Trophoblast cell (in vitro differentiated cells and primary cell): ENCODE data around the gene RAB31.

ENCODE experiments used
- DNase-seq, 2 donors: peaks; one replicate each; pipeline ENCODE4 v3.0.0-alpha.2; 2016
- H2AFZ ChIP-seq: 2 replicates; pipeline ENCODE4 v1.6.1; 2013; ENCODE audit warnings: low read length, moderate library complexity, mild to moderate bottlenecking; ENCODE audit not compliant: insufficient read depth, poor library complexity
- H2AK5ac ChIP-seq: 2 replicates; pipeline ENCODE4 v1.6.1; 2013; ENCODE audit warnings: mild to moderate bottlenecking, low read length
- H2BK120ac ChIP-seq: 2 replicates; pipeline ENCODE4 v1.6.1; 2013; ENCODE audit warnings: low read length, mild to moderate bottlenecking, moderate library complexity; ENCODE audit not compliant: insufficient read depth, poor library complexity
- H2BK12ac ChIP-seq: 2 replicates; pipeline ENCODE4 v1.6.1; 2013; ENCODE audit warnings: mild to moderate bottlenecking, low read length, moderate library complexity
- H2BK5ac ChIP-seq: 2 replicates; pipeline ENCODE4 v1.6.1; 2013; ENCODE audit warnings: low read length, low read depth, moderate library complexity, mild to moderate bottlenecking; ENCODE audit not compliant: poor library complexity
- H3K14ac ChIP-seq: 2 replicates; pipeline ENCODE4 v1.6.1; 2013; ENCODE audit warnings: mild to moderate bottlenecking, low read length
- H3K18ac ChIP-seq: 2 replicates; pipeline ENCODE4 v1.6.1; 2013; ENCODE audit warnings: mild to moderate bottlenecking, low read length
- H3K23ac ChIP-seq: 2 replicates; pipeline ENCODE4 v1.6.1; 2013; ENCODE audit warnings: low read length
- H3K27ac ChIP-seq: 2 replicates; pipeline ENCODE4 v1.5.1; 2013; ENCODE audit warnings: low read depth, mild to moderate bottlenecking, inconsistent platforms, low read length, moderate library complexity
- H3K27me3 ChIP-seq: 2 replicates; pipeline ENCODE4 v1.6.1; 2013; ENCODE audit warnings: inconsistent platforms, mild to moderate bottlenecking, low read length, moderate library complexity; ENCODE audit not compliant: insufficient read depth
- H3K36me3 ChIP-seq, 2 experiments: 1 replicate in 1 of 2; 2 replicates in 1 of 2; pipeline ENCODE4 v1.6.1; 2013; ENCODE audit warnings: low read length in 2 of 2, mild to moderate bottlenecking in 2 of 2, moderate library complexity in 1 of 2; ENCODE audit not compliant: insufficient read depth in 2 of 2, control insufficient read depth in 1 of 2
- H3K4ac ChIP-seq: 2 replicates; pipeline ENCODE4 v1.6.1; 2013; ENCODE audit warnings: low read depth, mild to moderate bottlenecking, low read length, moderate library complexity
- H3K4me1 ChIP-seq, 2 experiments: 1 replicate in 1 of 2; 2 replicates in 1 of 2; pipeline ENCODE4 v1.6.1; 2013; ENCODE audit warnings: low read length in 2 of 2, mild to moderate bottlenecking in 2 of 2, moderate library complexity in 1 of 2; ENCODE audit not compliant: insufficient read depth in 2 of 2, control insufficient read depth in 1 of 2
- H3K4me2 ChIP-seq: 2 replicates; pipeline ENCODE4 v1.6.1; 2013; ENCODE audit warnings: inconsistent platforms, mild to moderate bottlenecking, low read length, moderate library complexity
- H3K4me3 ChIP-seq: 2 replicates; pipeline ENCODE4 v1.5.1; 2013; ENCODE audit warnings: mild to moderate bottlenecking, low read depth, low read length, inconsistent platforms
- H3K79me1 ChIP-seq: one replicate; pipeline ENCODE4 v1.6.1; 2013; ENCODE audit warnings: low read length
- H3K79me2 ChIP-seq: 2 replicates; pipeline ENCODE4 v1.6.1; 2013; ENCODE audit warnings: low read length, mild to moderate bottlenecking; ENCODE audit not compliant: control insufficient read depth, insufficient read depth, poor library complexity
- H3K9ac ChIP-seq: 2 replicates; pipeline ENCODE4 v1.6.1; 2013; ENCODE audit warnings: mild to moderate bottlenecking, low read length
- H3K9me3 ChIP-seq: 2 replicates; pipeline ENCODE4 v1.6.1; 2013; ENCODE audit warnings: low read depth, mild to moderate bottlenecking, control low read depth, inconsistent platforms, low read length; ENCODE audit not compliant: insufficient read depth
- H4K12ac ChIP-seq: 2 replicates; pipeline ENCODE4 v1.6.1; 2013; ENCODE audit warnings: low read depth, mild to moderate bottlenecking, low read length, moderate library complexity
- H4K8ac ChIP-seq: 2 replicates; pipeline ENCODE4 v1.6.1; 2013; ENCODE audit warnings: low read depth, mild to moderate bottlenecking, low read length, moderate library complexity
- H4K91ac ChIP-seq: one replicate; pipeline ENCODE4 v1.6.1; 2013; ENCODE audit warnings: low read depth, mild to moderate bottlenecking, low read length, moderate library complexity
- WGBS: extraction: QIAGEN DNeasy Blood & Tissue Kit; methylation state at CpG from one replicate; pipeline ENCODE4 v1.1.7; 2013; ENCODE audit warnings: missing lambda C conversion rate; ENCODE audit not compliant: insufficient read length, insufficient coverage; ENCODE audit errors: extremely low coverage; 5-methylcytosine and 5-hydroxymethylcytosine counted together

Gene RAB31

DNA sequence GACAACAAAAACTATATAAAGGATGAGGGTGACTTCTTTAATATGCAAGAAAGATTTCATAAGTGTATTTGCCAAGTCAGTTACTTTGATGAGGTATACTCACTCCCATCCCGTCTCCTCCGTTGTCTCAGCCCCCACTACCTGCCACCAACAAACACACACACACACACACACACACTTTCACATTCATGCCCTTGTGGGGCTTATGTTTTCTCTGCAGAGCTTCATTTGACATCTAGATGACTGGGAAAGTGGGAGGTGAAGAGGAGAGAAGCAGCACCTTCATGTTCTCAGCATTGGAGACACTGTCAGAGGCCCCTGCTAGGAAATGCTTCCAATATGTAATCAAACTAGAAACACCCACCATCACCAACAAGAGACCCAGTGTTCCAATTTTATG, 155.2 kb downstream of the RAB31 start:
- no peak overlapping the region for H3K14ac ChIP-seq
- H2BK12ac ChIP-seq = no peak overlapping the region
- peaks cover 2% of the 10 kb centered on the region for H3K79me1 ChIP-seq
- H3K18ac ChIP-seq = no peak overlapping the region
- H3K9ac ChIP-seq = no peak overlapping the region
- no peak overlapping the region for H4K12ac ChIP-seq
- H2BK5ac ChIP-seq = no peak overlapping the region
- peaks cover 12 to 39% of the 10 kb centered on the region in 2 experiments for H3K36me3 ChIP-seq
- H3K27me3 ChIP-seq = no peaks in the 10 kb centered on the region
- H2BK120ac ChIP-seq = no peak overlapping the region
- no peak overlapping the region for H3K4me3 ChIP-seq
- H4K8ac ChIP-seq = no peak overlapping the region
- H3K23ac ChIP-seq = no peak overlapping the region
- WGBS = no CpG with 5 or more reads among the region's 2 CpGs
- H4K91ac ChIP-seq = no peak overlapping the region
- no peak for DNase-seq
- no peak overlapping the region for H2AK5ac ChIP-seq
- no peak overlapping the region for H3K4me2 ChIP-seq
- H3K4me1 ChIP-seq = peaks cover 0 to 10% of the 10 kb centered on the region in 2 experiments
- H3K4ac ChIP-seq = no peak overlapping the region
- no peaks in the 10 kb centered on the region for H3K79me2 ChIP-seq
- H3K9me3 ChIP-seq = peaks cover 13% of the 10 kb centered on the region
- H3K27ac ChIP-seq = no peak overlapping the region
- H2AFZ ChIP-seq = no peak overlapping the region

DNA sequence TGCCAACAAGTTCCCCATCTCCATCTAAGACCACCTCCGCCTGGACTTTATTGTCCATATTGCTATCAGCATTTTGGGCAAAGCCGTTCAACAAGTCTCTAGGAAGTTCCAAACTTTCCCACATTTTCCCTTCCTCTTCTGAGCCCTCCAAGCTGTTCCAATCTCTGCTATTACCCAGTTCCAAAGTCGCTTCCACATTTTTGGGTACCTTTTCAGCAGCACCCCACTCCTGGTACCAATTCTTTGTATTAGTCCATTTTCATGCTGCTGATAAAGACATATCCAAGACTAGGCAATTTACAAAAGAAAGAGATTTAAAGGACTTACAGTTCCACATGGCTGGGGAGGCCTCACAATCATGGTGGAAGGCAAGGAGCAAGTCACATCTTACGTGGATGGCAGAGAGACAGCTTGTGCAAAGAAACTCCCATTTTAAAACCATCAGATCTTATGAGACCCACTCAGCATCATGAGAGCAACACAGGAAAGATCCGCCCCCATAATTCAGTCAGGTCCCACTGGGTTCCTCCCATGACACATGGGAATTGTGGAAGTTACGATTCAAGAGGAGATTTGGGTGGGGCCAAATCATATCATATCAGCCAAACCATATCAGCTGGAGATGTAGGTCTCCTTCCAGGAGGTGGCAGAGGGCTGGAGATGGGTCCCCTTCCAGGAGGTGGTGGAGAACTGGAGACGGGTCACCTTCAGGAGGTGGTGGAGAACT, 157.8 kb downstream of the RAB31 start:
- H4K8ac ChIP-seq = no peak overlapping the region
- no peak overlapping the region for H2AK5ac ChIP-seq
- no peak overlapping the region for H2BK12ac ChIP-seq
- WGBS = no CpG with 5 or more reads among the region's 7 CpGs
- no peaks in the 10 kb centered on the region for H3K79me2 ChIP-seq
- H3K14ac ChIP-seq = no peak overlapping the region
- H2BK120ac ChIP-seq = no peak overlapping the region
- H2AFZ ChIP-seq = no peak overlapping the region
- peaks cover 8 to 26% of the 10 kb centered on the region in 2 experiments for H3K36me3 ChIP-seq
- no peak overlapping the region for H3K23ac ChIP-seq
- H3K9ac ChIP-seq = no peak overlapping the region
- peaks cover 13% of the 10 kb centered on the region for H3K9me3 ChIP-seq
- no peak overlapping the region for H4K12ac ChIP-seq
- H3K18ac ChIP-seq = no peak overlapping the region
- H3K4me2 ChIP-seq = no peak overlapping the region
- no peak overlapping the region for H3K4me3 ChIP-seq
- H3K4me1 ChIP-seq = peaks cover 7 to 24% of the 10 kb centered on the region in 2 experiments
- H3K79me1 ChIP-seq = peaks cover 9% of the 10 kb centered on the region
- no peak overlapping the region for H3K4ac ChIP-seq
- no peak overlapping the region for H3K27ac ChIP-seq
- DNase-seq = no peak
- no peaks in the 10 kb centered on the region for H3K27me3 ChIP-seq
- H2BK5ac ChIP-seq = no peak overlapping the region
- no peak overlapping the region for H4K91ac ChIP-seq

GRCh38 chr18:9866627-9867026, 158.5 kb downstream of the RAB31 start:
- Histone ChIP-seq H2BK120ac (no peak overlapping the region), H3K4me2 (no peak overlapping the region), H3K27me3 (no peaks in the 10 kb centered on the region), H2BK5ac (no peak overlapping the region), H3K14ac (no peak overlapping the region), H3K18ac (peak overlapping the region; percentile 38), H2AK5ac (no peak overlapping the region), H3K79me2 (no peaks in the 10 kb centered on the region), H3K4ac (no peak overlapping the region), H4K12ac (no peak overlapping the region), H2AFZ (no peak overlapping the region), H4K91ac (no peak overlapping the region), H3K9ac (no peak overlapping the region), H3K9me3 (peaks cover 13% of the 10 kb centered on the region), H3K36me3 (peaks cover 8 to 21% of the 10 kb centered on the region in 2 experiments), H3K4me3 (no peak overlapping the region), H2BK12ac (peak overlapping the region; percentile 51), H3K23ac (no peak overlapping the region), H3K79me1 (peaks cover 11% of the 10 kb centered on the region), H4K8ac (peak overlapping the region; percentile 49), H3K4me1 (peaks cover 7 to 28% of the 10 kb centered on the region in 2 experiments), H3K27ac (no peak overlapping the region)
- DNase-seq = no peak
- no CpG with 5 or more reads among the region's 3 CpGs for WGBS

- H3K36me3 ChIP-seq = peaks cover 8 to 16% of the 10 kb centered on the region in 2 experiments
- no peaks in the 10 kb centered on the region for H3K27me3 ChIP-seq
- H4K8ac ChIP-seq = no peak overlapping the region
- no peak overlapping the region for H3K4me3 ChIP-seq
- H3K4ac ChIP-seq = no peak overlapping the region
- H4K91ac ChIP-seq = no peak overlapping the region
- no peak overlapping the region for H3K27ac ChIP-seq
- peaks cover 11% of the 10 kb centered on the region for H3K79me1 ChIP-seq
- no peak overlapping the region for H2BK5ac ChIP-seq
- no peak overlapping the region for H2BK120ac ChIP-seq
- H3K9ac ChIP-seq = no peak overlapping the region
- H3K23ac ChIP-seq = no peak overlapping the region
- no peak overlapping the region for H3K14ac ChIP-seq
- no peak overlapping the region for H2BK12ac ChIP-seq
- DNase-seq = peak; percentile 55 to 84
- no peak overlapping the region for H3K4me2 ChIP-seq
- no peak overlapping the region for H2AK5ac ChIP-seq
- no CpG with 5 or more reads among the region's 4 CpGs for WGBS
- H4K12ac ChIP-seq = no peak overlapping the region
- peaks cover 13% of the 10 kb centered on the region for H3K9me3 ChIP-seq
- peaks cover 7 to 28% of the 10 kb centered on the region in 2 experiments for H3K4me1 ChIP-seq
- H3K18ac ChIP-seq = no peak overlapping the region
- no peaks in the 10 kb centered on the region for H3K79me2 ChIP-seq
- no peak overlapping the region for H2AFZ ChIP-seq
Measured at GRCh38 chr18:9867071-9867594, 159.0 kb downstream of the RAB31 start.
